PC-3 (cell line): ENCODE data around the gene CHRNA4.

ENCODE experiments used
- CTCF ChIP-seq: fragments of 300-600 bp; sonication (generic); conservative IDR thresholded peaks from 2 replicates; pipeline ENCODE4 v1.5.1; 2017; ENCODE audit warnings: antibody characterized with exemption, low read depth, mild to moderate bottlenecking, low read length
- EZH2 ChIP-seq: fragments of 300-600 bp; sonication (generic); IDR thresholded peaks from one replicate; pipeline ENCODE4 v1.6.1; 2017; ENCODE audit warnings: antibody characterized with exemption, mild to moderate bottlenecking, low read length; ENCODE audit not compliant: unreplicated experiment
- EZH2phosphoT487 ChIP-seq: fragments of 300-600 bp; sonication (generic); IDR thresholded peaks from 2 replicates; pipeline ENCODE4 v1.6.1; 2018; ENCODE audit warnings: mild to moderate bottlenecking, antibody characterized with exemption, low read length, borderline replicate concordance

GRCh38 chr20:63311186-63311832 lies 49.8 kb downstream of the CHRNA4 start:
- TF ChIP-seq CTCF (no peak), EZH2 (no peak), EZH2phosphoT487 (no peak)
